ENCODE measurements around the gene PWWP2B. TPM values are rescaled to one million over a fixed set of nuclear protein-coding genes. Genes with fewer than 3 reads are reported as not detected.
A peak's percentile ranks its signal among the peaks of the same experiment; 100 is the strongest.

PWWP2B gene
- polyA plus RNA-seq, 2 of the 4 experiments (the other 2 are of a cell fraction) = 2.8 to 7.3 TPM

- TF ChIP-seq REST (IDR thresholded peaks at IDR 0.05) = no peak
- no peak for TF ChIP-seq HOXB5 (CRISPR knock-in tag; IDR thresholded peaks at IDR 0.05)
- TF ChIP-seq CTCF (IDR thresholded peaks at IDR 0.05) = peak; percentile 34; the same call in 2 of the 3 replicates
Observed at GRCh38 chr10:132446661-132447445, 49.9 kb downstream of the PWWP2B start (continued).

- Histone ChIP-seq H3K4me3 (peak overlapping the region; percentile 33), H3K4me1 (peaks cover 83% of the 10 kb centered on the region), H3K9me3 (no peaks in the 10 kb centered on the region), H3K27ac (peak overlapping the region; percentile 89 to 99), H3K4me2 (peak overlapping the region; percentile 87)
- POLR2A ChIA-PET = interaction anchor here (0.5 kb wide), 1 partner anchor 896 kb away, joined by 3 read pairs; no protein-coding TSS in a partner anchor
- FAIRE-seq (no peak), ATAC-seq (peak in 1 of 2 experiments; percentile 2; a peak in 3 of 6 replicates), DNase-seq (ENCODE audit: low read depth in 1 of 2, low spot score in 1 of 2) (peak in 1 of 2 experiments; percentile 50)
- 68% methylated on average over 27 of the region's 29 CpGs for WGBS (ENCODE audit: missing lambda C conversion rate)
- TF ChIP-seq NR3C1 (IDR thresholded peaks at IDR 0.05) = no peak
- peak; percentile 19; the same call in 1 of the 2 replicates for TF ChIP-seq MAX (IDR thresholded peaks at IDR 0.05)
- TF ChIP-seq EHMT2 (IDR thresholded peaks at IDR 0.05; ENCODE audit: low read depth) = no peak
- TF ChIP-seq E2F6 (IDR thresholded peaks at IDR 0.05; ENCODE audit: borderline replicate concordance, low read depth) = peak; percentile 40; the same call in 1 of the 2 replicates
- CTCF ChIA-PET = interaction anchor here (0.8 to 2.5 kb wide), 17 partner anchors 11 to 209 kb away, joined by 3 to 12 read pairs (median 4); no protein-coding TSS in a partner anchor
Observed at GRCh38 chr10:132447446-132448247, 50.6 kb downstream of the PWWP2B start.

GRCh38 chr10:132448248-132448731, 51.3 kb downstream of the PWWP2B start:
- WGBS (ENCODE audit: missing lambda C conversion rate) = 29% methylated on average over 7 of the region's 15 CpGs
- Histone ChIP-seq H3K4me3 (no peak overlapping the region), H3K9me3 (no peaks in the 10 kb centered on the region), H3K27ac (peak overlapping the region; percentile 89 to 99), H3K4me2 (peak overlapping the region; percentile 87), H3K4me1 (peaks cover 86% of the 10 kb centered on the region)
- DNase-seq (ENCODE audit: low read depth in 1 of 2, low spot score in 1 of 2) (peak; percentile 66 to 91), FAIRE-seq (peak; percentile 7), ATAC-seq (peak; percentile 10 to 59; a peak in 5 of 6 replicates)
- ChIA-PET POLR2A (no interaction called here), CTCF (interaction anchor here (2.4 kb wide), 1 partner anchor 61 kb away, joined by 12 read pairs; no protein-coding TSS in a partner anchor)
- TF ChIP-seq CTCF (IDR thresholded peaks at IDR 0.05) (no peak), CEBPB (IDR thresholded peaks at IDR 0.05) (no peak), POLR2A (IDR thresholded peaks at IDR 0.05; ENCODE audit: low read length) (0 out of 2 replicates have a peak, but pooled peaks have one; percentile 7)
